Adrenal gland (tissue), 5 donors: ENCODE results near the gene RAD51D.

Experiments
- CTCF ChIP-seq, 6 experiments: fragments of 450-650 bp in 4 of 6; fragments of 200-600 bp in 2 of 6; sonication (generic) in 1 of 6; IDR thresholded peaks; 1 replicate in 5 of 6; 2 replicates in 1 of 6; pipeline versions ENCODE4 v1.5.1 to v1.8.0; 2016 to 2021; ENCODE audit warnings: antibody characterized with exemption in 6 of 6, mild to moderate bottlenecking in 2 of 6, moderate library complexity in 1 of 6
- POLR2A ChIP-seq, 2 donors: fragments of 450-650 bp; IDR thresholded peaks; one replicate each; pipeline ENCODE4 v1.6.1; 2017; ENCODE audit warnings: antibody characterized with exemption in 2 of 2, mild to moderate bottlenecking in 2 of 2, moderate library complexity in 1 of 2
- donor health status: DM: no; HTN: no; CAD: no.

- TF ChIP-seq CTCF (IDR thresholded peaks at IDR 0.05) (no peak), POLR2A (IDR thresholded peaks at IDR 0.05) (no peak)
Observed at GRCh38 chr17:35146214-35146833, 26.7 kb upstream of the RAD51D start.
